Kidney epithelial cell (primary cell): ENCODE measurements around the gene ATN1. TPM values are rescaled to one million over a fixed set of nuclear protein-coding genes. Genes with fewer than 3 reads are reported as not detected.
"Not testable (repeated sequence)": the region's sequence is repeated elsewhere in the genome, so short reads cannot be mapped to it uniquely, and the experiment has no call there.

ENCODE experiments used
- DNase-seq: peaks from one replicate; pipeline ENCODE4 v3.0.0-alpha.2; 2010; ENCODE audit warnings: low read depth
- H3K27me3 ChIP-seq: 2 replicates; pipeline ENCODE4 v1.6.0; 2011; ENCODE audit warnings: low read length; ENCODE audit not compliant: control insufficient read depth, insufficient read depth
- H3K36me3 ChIP-seq: 2 replicates; pipeline ENCODE4 v1.5.1; 2011; ENCODE audit warnings: low read length; ENCODE audit not compliant: control insufficient read depth, insufficient read depth
- H3K4me3 ChIP-seq: 2 replicates; pipeline ENCODE4 v1.5.1; 2011; ENCODE audit warnings: low read depth, mild to moderate bottlenecking, control low read depth, low read length
- CTCF ChIP-seq: IDR thresholded peaks from 2 replicates; pipeline ENCODE4 v1.5.1; 2011; ENCODE audit warnings: mild to moderate bottlenecking, moderate library complexity, low read length, control low read depth, inconsistent platforms; ENCODE audit not compliant: insufficient read depth, poor library complexity, severe bottlenecking
- total RNA-seq: library from RNA; depleted of rRNA; stranded (reverse); fragments of >200 nt; gene quantifications from 2 replicates; pipeline ENCODE4 v1.2.3, GENCODE V29; 2015

Gene ATN1
- 32.7 and 38.6 TPM in 2 replicates for total RNA-seq

- no peak for TF ChIP-seq CTCF
Observed at GRCh38 chr12:6927379-6928021, at the start of gene ATN1. ATN1 (plus strand) TSS chr12:6927959; CDS start chr12:6934002, 6,043 bp downstream.

GRCh38 chr12:6879824-6880223 lies 47.9 kb upstream of the ATN1 start:
- not testable (repeated sequence) for H3K36me3 ChIP-seq, DNase-seq, H3K4me3 ChIP-seq, H3K27me3 ChIP-seq

More at GRCh38 chr12:6927379-6928021, at the start of gene ATN1:
- Histone ChIP-seq H3K4me3 (peak within 1 kb of the TSS; percentile 87), H3K36me3 (no peaks in the 10 kb centered on the region), H3K27me3 (no peaks in the 10 kb centered on the region)
- no peak for DNase-seq

GRCh38 chr12:6883252-6883651 lies 44.5 kb upstream of the ATN1 start:
- DNase-seq = no peak
- Histone ChIP-seq H3K36me3 (no peaks in the 10 kb centered on the region), H3K27me3 (no peaks in the 10 kb centered on the region), H3K4me3 (no peak overlapping the region)
- no peak for TF ChIP-seq CTCF

- no peak for DNase-seq
- no peaks in the 10 kb centered on the region for H3K27me3 ChIP-seq
- H3K4me3 ChIP-seq = no peak overlapping the region
- no peak for TF ChIP-seq CTCF
- H3K36me3 ChIP-seq = no peaks in the 10 kb centered on the region
Observed at GRCh38 chr12:6883683-6884082, 44.1 kb upstream of the ATN1 start.

- H3K4me3 ChIP-seq = no peak overlapping the region
- DNase-seq = no peak
- TF ChIP-seq CTCF = no peak
- no peaks in the 10 kb centered on the region for H3K36me3 ChIP-seq
- H3K27me3 ChIP-seq = no peaks in the 10 kb centered on the region
Observed at GRCh38 chr12:6884539-6884938, 43.2 kb upstream of the ATN1 start.

- not testable (repeated sequence) for DNase-seq, H3K27me3 ChIP-seq, H3K4me3 ChIP-seq, H3K36me3 ChIP-seq
Observed at GRCh38 chr12:6886206-6886999, 41.4 kb upstream of the ATN1 start.
